Measurements from ENCODE around the gene ENPP3.
"Not testable (repeated sequence)": the region's sequence is repeated elsewhere in the genome, so short reads cannot be mapped to it uniquely, and the experiment has no call there.

ENPP3 gene

DNA sequence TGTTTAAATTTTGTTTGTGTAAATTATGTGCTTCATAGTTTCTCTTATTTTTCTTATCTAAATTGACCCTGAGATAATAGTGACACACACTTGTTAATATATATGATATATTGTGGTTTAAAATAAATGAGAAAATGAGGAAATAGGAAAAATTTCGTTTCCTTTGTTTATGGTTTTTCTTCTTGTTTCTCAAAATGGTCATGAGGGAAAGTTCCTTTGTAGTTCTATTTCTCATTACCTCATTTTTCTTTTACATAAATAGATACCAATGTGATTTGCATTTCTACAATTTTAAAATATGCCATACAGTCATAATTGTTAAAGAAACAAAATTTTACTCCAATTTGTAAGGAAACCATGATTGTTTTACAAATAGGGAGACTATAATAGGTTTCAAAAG, 54.9 kb downstream of the ENPP3 start:
- no peak for DNase-seq

DNA sequence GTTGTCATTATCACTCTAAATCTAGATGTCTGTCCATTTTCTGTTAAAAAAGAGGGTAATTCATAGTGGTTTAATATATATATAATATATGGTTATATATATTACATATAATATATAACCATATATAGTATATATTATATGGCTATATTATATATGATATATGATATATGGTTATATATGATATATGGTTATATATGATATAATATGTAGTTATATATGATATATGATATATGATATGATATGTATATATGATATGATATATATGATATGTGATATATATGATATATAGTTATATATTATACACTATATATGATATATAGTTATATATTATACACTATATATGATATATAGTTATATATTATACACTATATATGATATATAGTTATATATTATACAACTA, 55.5 kb downstream of the ENPP3 start:
- no peak for DNase-seq

DNA sequence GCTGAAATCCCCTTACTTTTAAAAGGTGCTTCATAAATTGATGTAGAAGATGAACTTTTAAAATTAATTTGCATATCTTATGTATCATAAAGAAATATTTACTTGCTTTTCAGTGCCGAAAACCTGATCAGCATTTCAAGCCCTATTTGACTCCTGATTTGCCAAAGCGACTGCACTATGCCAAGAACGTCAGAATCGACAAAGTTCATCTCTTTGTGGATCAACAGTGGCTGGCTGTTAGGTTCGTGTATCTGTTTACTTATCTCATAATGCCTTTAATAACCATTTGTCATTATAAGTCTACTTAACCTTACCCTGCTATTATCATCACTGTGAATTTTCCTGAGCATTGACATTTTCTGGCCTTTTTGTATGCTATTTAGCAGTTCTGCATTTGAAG, 56.3 kb downstream of the ENPP3 start:
- no peak for DNase-seq

DNA sequence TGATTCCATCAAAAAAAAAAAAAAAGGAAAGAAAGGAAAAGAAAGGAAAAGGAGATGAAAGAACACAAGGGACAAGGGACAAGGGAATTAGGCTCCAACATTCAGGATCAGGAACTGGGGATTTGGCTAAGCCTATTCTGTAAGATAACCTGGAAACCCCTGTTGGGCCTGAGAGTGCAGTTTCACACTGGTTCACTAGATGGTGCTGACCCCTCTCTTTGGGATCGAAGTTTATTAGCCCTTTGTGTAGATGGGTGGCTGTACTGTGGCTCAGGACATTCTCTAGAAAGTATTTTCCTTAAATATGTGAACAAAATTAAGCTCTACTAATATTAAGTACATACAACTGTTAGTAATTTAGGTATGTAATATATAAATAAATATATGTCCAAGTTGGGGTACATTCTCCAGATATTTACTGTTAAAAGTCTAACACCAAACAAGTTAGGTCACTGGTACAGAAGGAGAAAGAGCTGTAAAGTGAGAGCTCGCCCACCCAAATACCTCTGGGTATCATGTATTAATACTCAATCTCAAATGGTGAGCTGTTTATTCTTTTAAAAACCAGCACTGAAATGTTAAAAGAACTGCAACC, 57.8 kb downstream of the ENPP3 start:
- peak; percentile 41 for DNase-seq

DNA sequence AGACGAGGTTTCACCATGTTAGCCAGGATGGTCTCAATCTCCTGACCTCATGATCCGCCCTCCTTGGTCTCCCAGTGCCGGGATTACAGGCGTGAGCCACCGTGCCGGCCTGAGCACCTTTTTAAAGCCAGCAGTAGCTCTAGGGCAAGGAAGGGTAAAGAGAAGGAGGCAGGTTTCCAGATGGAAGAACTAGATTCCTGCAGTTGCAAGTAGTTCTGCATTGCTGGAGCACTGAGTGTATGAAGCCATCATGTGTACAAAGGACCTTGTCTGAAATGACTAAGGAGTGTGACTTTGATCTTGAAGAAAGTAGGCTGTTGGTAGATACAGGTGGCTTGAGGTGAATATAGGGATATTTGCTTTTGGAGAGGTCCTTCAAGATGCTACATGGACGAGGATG, 59.9 kb downstream of the ENPP3 start:
- DNase-seq: no peak

DNA sequence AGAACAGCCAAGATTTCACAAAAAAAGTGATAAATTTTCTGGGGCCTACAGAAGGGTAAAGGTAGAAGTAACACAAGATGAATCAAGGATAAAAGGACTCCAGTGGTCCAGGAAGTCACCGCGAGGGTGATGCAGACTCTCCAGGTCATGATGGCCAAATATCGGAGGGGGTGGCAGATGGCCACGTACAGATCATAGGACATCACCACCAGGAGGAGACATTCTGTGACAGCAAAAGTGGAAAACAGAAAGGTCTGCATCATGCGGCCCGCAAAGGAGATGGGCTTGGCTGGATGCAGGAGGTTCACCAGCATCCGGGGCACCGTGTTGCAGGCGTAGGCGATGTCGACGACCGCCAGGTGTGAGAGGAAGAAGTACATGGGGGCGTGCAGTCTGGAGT, 63.7 kb downstream of the ENPP3 start:
- not testable (repeated sequence) for DNase-seq

DNA sequence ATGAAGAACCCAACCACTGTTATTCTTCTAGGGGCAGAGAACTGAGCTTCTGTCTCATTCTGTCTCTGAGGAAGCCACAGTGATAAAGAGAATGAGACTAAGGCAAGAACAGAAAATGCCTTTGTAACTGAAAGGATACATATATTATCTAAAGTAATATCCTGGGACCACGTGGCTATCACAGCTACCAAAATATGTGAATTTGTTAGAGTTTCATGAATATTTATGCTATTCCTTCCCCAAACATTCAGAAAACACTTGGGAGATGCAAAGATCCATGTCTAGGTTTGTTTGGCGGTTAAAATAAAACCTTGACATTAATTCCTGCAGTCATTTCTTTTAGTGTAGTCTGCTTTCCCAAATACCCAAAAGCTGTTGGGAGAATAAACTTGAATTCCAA, 66.8 kb downstream of the ENPP3 start:
- DNase-seq: not testable (repeated sequence)

DNA sequence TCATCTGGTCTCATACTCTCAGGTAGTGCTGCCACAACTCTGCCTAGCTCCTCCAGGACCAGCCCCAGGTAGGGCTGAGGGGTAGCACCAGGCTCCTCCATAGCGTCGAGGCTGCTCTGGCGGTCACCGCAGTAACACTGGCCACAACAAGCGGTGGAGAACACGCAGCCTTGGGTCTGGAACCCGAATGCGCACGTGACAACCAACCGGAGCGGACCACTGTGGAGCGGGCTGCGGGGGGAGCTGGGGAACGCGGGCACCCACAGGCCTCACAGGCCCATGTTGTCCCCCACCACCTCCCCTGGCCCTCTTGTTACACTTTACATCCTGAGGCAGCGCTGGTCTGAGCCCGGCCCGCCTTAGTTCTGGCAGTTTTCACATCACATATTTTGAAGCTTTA, 73.8 kb downstream of the ENPP3 start, which contains the start of gene CTAGE9:
Gene CTAGE9 (minus strand): TSS at position 101 of the 400 bp plus-strand sequence. CDS start 0 bp downstream, at position 101.
- not testable (repeated sequence) for DNase-seq

DNA sequence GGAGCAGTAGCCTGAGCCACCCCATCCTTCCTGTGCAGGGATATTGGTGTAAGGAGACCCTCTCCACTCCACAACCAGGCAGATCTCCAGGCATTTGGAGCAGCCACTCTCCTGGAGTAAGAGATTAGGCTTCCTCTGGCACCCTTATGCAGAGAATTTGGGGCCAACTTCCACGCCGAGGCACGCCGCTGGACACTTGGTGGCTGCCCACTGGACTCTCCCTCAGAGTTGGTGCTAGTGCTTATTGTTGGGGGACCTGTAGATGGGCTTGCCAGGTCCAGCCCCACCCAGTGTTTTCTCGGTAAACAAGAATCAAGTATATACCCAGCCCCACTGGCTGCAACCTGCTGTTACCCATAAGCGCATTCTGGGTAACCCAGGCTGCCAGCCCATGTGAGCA, 78.5 kb downstream of the ENPP3 start:
- DNase-seq: not testable (repeated sequence)

DNA sequence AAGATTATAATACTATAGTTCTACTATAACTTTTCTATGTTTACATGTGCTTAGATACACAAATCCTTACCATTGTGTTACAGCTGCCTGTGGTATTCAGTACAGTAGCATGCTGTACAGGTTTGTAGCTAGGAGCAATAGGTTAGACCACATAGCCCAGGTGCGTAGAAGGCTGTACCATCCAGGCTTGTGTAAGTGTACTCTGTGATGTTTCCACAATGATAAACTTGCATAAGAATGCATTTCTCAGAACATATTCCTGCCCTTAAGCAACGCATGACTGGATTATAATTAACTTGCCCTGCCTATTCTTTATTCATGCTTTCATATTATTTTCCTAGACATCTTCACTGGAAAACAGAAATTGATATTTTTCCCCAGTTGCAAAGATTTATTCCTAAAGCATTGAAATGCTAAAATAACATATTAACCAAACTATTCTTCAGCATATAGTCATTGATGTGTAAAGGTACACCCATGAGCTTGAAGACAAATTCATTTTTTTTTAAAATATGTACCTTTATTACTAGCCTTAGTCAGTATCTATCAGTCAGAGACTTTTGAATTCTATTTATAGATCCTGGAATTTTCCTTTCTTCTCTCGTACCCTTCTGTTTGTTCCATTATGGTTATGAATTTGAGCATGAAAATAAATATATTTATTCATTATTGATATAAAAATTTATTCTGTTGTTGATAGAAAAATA, 80.9 kb downstream of the ENPP3 start:
- peak; percentile 70 for DNase-seq

DNA sequence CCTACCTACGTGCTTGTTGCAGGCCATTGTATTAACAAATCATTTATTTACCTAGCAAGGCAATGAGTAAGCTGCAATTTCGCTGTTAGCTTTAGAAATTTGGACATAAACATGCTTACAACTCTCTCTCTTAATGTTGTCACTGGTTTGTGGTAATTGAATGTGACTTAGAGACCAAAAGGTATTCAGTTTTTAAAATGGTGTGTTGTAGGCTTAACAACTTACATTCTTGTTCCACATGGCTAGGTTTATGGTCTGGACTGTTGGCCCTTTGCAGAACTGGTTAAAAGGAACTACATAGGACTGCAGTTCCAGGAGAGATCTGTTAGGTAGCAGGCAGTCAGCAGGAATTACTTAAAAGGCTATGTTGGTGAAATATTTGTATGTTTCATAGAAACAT, 84.1 kb downstream of the ENPP3 start:
- peak; percentile 42 for DNase-seq

DNA sequence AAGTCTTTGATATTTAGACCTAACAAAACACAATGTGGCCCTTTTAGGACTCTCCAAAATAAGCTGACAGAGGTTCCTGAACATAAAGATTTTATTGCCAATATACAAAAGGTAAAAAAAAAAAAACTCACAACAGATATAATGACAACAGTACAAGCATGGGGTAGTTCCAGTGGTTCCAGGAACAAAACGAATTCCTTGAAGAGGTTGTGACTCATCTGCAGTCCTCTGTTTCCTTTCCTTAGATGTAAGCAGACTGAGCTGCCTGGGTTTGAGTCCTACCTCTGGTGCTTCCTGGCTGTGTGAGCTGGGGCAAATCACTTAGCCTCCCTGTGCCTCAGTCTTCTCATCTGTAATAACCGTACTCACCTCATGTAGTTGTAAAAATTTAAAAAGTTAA, 87.0 kb downstream of the ENPP3 start:
- no peak for DNase-seq

DNA sequence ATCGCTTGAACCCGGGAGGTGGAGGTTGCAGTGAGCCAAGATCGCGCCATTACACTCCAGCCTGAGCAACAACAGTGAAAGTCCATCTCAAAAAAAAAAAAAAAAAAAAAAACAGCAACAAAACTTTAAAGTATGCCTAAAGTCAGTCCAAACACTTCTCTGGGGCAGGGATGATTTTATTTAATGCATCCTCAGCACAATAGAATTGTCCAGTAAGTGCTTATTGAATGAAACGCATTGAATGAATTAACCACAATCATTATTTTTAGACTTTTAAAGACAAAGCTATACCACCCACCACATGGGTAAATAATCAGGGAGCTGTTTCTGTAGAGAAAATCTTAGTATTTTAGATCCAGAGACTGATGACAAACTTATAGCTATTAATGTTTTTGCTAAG, 90.4 kb downstream of the ENPP3 start:
- no peak for DNase-seq

DNA sequence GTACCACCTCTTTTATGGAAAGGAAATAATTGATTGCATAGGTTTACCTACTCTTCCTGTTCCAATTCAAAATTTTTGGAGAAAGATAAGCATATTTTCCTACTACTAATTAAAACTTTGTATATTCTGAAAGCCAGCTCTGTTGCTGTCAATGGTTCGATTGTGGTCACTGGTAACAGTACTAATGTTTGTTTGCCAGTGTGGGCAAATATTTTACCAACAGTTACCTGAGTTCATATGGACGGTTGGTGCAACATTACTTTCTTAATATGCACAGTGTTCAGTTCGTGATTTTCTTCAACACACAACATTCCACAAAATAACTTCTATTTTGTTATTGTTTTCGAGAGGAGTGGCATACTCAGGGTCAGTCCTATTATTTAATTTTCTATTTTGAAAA, 90.8 kb downstream of the ENPP3 start:
- DNase-seq: no peak

DNA sequence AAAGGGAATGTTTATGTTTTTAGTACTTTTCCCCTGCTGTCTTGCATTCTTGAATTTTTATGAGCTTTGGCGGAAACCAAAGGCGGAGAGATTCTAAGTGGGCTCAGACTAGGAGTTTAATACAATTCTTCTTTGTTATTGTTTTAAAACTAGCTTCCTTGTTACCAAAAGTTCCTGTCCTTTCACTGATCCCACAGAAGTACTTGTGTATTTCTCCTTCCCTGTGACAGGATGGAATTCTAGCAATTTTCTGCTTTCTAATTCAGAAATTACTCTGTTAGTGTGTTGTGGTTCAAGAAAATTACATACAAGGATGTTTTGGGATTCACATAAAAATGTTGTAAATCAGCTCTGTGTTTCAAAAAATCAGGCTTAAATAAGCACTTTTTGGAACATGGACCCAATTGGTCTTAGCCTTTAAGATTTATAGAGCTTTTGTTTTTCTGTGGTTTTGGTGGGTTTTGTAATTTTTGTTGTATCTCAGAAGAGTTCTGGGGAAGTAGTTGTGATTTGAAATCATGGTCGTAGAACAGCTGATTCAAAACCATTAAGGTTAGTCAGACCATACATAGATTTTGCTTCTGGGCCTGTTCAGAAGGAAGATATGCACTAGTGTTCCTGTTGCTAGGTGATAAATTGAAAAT, 91.3 kb downstream of the ENPP3 start:
- DNase-seq: no peak

DNA sequence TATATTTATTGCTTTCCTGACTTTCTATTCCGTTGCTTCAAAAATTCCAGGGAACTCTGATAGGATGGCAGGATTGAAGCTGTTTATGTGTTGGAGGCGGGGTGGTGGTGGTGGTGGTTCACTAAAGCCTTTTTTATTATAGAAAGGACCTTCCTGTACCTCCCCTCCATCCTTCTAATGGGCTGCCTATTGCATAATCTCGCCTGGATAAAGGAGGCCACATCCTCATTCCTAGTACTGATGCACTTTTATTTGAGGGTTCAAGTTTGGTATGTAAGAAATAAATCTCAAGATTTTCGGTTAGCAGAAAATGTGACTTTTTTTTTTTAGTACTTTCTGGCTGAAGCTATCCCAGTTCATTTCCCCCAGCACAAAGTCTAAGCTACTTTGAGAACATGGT, 92.4 kb downstream of the ENPP3 start:
- DNase-seq: no peak

DNA sequence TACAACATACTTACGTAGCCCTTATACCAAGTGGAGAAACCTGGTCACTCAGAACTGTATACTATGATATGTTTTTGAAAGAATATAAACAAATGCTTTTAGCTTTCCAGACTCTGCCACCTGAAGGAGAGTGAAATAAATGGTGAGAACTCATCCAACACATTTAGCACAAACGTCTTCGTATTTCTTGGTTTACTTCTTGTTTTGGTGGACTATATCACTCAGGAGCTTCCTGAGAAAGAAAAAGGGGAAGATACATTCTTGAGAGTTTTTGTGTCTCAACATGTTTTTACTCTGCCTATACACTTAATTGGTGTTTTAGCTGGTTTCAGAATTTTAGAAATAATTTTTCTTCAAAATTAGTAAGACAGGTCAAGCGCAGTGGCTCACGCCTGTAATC, 93.2 kb downstream of the ENPP3 start:
- DNase-seq: no peak

DNA sequence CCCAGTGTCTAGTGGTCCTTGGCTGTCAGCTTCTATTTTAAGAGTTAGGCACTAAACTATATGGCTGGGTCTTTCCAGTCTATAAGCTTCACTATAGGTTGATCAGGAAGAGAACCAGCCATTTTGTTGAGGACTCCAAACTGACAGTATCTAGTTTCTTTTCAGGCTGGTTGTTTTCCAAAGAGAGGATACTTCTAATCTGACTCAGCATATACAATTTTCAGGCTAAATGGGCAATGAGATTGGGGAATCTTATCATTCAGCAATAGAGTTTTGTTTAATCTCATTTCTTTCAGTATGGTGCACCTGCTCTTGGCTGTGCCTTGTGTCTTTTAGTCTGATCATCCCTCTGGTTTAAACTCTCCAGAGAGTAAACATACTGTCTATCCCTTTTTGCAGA, 94.1 kb downstream of the ENPP3 start:
- DNase-seq: no peak

DNA sequence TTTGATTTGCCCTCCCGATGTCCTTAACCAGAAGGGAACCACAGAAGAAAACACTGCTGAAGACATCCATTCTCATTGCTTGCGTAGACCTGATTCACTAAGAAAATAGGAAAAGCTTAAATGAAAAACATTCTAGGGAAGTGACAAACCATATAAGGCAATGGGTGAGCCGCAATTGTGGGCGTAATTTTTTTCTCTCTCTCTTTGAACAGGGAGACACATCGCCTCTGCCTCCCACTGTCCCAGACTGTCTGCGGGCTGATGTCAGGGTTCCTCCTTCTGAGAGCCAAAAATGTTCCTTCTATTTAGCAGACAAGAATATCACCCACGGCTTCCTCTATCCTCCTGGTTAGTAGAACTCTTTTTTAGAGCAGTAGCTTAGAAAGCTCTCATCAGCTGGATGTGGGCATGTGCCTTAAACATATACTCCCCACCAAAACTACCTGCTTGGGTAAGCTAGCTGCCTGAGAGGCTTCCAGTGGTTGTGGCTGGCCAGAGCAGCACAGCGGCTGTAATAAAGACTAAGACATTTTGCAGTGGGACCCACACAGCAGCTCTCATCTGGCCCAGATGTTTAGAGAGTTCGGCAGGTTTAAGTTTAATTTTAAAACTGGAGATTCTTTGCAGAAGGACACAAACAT, 96.4 kb downstream of the ENPP3 start:
- DNase-seq: no peak

DNA sequence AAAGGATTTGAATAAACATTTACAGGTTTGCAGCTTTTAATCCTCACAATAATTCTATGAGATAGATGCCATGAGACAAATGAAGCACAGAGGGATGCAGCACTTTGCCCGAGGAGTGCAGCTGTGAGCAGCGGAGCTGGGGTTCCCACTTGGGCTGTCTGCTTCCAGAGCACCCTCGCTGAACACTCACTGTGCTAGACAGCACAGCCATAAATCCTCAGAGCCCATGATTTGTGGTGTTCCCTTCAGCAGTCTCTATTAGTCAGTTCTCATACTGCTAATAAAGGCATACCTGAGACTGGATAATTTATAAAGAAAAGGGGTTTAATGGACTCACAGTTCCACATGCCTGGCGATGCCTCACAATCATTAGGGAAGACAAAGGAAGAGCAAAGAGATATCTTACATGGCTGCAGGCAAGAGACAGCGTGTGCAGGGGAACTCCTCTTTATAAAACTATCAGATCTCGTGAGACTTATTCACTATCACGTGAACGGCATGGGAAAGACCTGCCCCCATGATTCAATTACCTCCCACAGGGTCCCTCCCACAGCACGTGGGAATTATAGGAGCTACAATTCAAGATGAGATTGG, 99.0 kb downstream of the ENPP3 start:
- DNase-seq: no peak

DNA sequence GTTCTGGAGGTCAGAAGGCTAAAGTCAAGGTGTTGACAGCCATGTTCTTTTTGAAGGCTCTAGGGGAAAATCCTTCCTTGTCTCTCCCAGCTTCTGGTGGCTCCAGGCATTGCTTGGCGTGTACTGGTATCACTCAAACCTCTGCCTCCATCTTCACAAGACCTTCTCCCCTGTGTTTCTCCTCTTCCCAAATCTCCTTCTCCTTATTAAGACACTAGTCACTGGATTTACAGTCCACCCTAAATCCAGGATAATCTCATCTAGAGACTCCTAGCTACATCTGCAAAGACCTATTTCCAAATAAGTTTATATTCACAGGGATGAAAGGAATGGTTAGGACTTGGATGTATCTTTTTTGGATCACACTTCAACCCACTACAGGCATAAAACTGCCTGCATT, 99.7 kb downstream of the ENPP3 start:
- DNase-seq: no peak

DNA sequence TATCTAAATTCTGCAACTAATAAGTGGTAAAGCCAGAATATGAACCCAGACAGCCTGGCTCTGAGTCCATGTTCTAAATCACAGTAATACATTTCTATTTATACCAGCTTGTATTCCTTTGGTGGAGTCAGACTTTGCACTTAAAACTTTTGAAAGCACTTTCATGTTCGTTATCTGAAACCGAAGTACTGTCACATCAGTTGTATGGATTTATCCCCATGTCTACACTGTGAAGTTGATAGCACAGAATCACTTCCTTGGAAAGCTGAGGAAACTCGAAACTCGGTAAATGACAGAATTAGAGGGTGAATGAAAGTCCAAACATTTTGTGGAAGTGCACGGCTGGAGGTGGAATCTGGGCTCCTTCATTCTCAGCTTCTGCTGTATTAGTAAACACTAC, 102.0 kb downstream of the ENPP3 start:
- DNase-seq: no peak

DNA sequence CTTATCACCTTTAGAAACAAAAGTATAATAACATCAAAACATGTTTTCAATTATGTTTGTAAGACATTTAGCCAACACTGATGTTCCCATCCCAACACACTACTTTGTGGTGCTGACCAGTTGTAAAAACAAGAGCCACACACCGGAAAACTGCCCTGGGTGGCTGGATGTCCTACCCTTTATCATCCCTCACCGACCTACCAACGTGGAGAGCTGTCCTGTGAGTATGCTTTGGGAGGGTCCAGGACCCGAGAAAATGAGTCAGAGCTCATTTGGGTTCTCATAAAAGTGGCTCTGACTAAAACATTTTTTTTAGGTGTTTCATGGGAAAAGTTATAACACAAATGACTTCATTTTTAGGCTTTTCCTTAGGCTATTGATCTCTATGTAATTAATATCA, 103.1 kb downstream of the ENPP3 start:
- no peak for DNase-seq
